Measurements from ENCODE around the gene LMCD1.
A peak's percentile ranks its signal among the peaks of the same experiment; 100 is the strongest.

The LMCD1 gene

DNA sequence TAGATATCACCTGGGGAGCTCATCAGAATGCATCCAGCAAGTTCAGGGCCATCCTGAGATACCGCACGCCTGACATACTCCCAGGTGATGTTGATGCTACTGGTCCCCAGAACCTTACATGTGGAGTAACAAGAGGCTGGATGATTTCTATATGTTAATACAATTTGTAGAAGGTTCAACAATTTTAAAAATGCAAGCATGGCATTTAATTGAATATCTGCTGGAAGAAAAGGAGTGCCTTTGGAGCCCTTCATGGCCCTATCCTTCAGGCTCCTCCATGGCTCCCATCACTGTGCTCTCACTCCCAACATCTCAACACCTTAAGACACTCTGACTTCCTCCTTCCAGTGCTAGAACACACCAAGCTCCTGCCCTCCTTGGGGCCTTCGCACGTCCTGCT, 36.6 kb downstream of the LMCD1 start:
- DNase-seq, result no peak

DNA sequence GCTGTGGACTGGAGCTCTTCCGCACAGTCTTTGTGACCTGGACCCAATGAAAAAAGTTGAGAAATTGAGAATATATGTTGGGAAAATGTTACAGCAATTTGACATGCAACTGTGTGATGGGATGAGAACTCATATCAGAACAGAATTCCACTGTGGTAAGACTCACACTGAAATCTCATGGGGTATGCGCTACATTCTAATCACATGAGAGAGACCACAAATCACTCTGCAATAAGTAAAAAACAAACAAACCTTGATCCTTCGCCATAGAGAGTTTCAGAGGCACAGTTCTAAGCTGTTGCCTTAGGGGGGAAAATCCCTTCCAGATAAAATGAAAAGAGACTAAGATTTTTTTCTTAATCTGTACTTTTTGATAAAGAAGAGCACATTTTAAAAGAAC, 37.3 kb downstream of the LMCD1 start:
- no peak for DNase-seq

DNA sequence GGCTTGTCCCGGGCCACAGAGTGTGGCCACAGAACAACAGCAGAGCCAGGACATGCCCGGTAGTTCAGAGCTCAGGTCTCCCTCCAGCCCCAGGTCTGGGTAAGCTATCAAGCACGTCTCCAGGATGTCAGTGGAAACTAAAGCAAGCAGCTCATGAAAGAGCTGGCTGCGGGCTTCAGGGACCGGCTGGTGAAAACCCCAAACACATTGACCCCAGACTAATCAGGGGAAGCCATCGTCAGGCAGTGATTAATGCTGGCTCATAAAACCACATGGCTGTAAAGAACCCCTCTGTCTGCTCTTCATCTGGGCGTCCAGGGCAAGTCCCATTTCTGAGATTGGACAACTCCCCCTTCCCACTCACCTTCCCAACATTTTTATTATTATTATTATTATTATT, 37.8 kb downstream of the LMCD1 start:
- DNase-seq, result no peak

DNA sequence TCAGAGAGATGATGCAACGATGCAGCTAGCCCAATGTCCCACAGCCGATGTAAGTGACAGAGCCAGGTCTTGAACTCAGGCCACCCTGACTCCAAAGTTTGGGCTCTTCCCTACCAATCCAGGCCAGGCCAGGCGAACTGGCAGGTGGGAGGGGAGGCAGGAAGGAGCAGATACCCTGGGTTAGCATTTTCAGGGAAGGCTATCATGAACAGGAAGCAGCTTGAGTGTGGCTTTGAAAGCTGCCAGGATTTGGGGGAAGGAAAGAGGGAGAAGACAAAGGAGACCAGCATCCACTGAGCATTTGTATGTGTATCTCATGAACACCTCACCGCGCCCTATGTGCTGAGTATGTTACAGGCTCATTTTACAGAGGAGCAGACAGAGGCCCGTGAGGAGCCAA, 38.8 kb downstream of the LMCD1 start:
- no peak for DNase-seq

DNA sequence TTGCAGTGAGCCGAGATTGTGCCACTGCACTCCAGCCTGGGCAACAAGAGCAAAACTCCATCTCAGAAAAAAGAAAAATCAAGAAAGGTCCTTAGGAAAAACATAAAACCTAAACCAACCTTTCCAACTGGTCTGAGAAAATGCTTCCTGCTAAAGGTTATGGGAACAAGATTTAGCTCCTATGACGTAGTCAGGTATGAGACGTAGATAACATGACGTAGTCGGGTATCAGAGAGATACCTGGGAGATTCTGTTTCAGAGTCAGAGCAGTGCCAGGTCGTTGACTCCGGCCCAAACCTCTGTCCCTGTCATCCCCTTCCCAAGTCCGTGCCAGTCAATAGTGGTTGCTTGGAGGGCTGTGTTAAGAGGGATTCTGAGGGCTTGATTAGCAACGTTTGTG, 39.9 kb downstream of the LMCD1 start:
- DNase-seq, result no peak

DNA sequence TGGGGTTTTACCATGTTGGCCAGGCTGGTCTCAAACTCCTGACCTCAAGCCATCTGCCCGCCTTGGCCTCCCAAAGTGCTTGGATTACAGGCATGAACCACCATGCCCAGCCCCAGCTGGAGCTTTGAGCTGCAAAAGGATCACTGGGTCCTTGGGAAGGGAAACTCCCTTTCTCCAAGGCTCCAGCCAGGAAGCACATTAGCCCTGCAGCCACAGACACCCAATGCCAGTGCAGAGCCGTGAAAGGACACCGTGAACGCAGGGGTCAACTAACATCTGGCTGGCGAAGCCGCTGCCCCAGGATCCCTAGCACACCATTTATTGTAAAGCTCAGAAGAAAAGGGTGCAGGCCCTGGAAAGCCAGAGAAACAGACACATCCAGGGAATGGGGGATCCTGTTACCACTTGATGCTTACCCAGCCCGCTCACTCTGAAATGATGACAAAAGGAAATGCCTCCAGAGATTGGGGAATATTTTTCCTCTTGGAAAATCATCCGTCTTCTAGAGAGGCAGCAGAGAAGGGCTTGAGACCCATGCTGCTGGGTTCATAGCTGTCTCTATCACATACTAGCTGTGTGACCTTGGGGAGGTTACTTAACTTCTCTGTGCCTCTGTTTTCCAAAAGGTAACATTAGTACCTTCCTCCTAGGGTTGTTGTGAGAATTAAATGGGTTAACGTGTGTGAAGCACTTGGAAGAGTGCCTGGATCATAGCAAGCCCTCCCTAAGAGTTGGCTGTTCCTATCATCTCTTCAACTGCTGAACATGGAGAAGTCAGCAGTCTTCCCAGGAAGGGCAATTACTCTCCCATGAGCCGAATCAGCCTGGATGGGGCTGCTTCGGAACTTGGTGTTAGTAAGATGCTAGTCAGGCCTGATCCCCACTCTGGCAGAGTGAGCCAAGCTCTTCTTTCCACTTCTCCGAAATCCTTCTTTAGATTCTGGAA, 40.8 kb downstream of the LMCD1 start:
- no peak for DNase-seq

DNA sequence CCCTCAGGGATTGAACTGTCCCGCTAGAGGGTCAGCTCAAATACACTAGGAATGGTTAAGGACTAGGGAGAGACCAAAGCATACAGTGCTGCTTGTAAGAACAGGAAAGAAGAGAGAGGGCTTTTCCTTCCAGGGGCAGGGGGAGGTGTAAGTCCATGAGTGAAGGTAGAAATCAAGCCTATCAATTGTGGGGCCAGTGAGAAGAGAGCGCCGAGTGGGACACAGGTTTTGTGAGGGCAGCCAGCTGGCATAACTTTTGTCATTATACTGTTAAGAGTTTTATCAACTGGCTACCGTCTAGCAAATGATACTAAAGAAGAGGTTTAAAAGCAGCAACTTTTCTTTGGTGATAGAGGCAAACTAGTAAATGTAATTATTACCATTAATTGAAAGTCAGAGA, 45.0 kb downstream of the LMCD1 start:
- DNase-seq, result no peak

DNA sequence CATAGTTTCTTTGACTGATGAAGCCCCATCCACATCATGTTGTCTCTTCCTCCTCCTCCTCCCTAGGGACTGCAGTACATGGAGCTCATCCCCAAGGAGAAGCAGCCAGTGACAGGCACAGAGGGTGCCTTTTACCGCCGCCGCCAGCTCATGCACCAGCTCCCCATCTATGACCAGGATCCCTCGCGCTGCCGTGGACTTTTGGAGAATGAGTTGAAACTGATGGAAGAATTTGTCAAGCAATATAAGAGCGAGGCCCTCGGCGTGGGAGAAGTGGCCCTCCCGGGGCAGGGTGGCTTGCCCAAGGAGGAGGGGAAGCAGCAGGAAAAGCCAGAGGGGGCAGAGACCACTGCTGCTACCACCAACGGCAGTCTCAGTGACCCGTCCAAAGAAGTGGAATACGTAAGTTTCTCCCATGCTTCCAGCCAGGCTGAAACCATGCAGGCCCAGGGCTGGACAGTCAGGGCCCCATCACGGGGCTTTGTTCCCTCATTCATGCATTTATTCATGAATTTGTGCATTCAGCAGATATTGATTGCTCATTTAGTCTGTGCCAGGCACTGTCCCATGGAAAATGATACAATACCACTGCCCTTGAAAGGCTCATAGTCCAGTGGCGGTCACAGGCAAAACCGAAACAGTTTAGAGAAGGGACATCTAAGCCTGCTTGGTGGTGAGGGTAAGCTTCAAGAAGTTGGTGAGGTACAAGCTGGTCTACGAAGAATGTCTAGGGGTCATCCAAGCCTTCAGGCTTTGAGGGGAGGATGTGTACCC, 47.1 kb downstream of the LMCD1 start:
- no peak for DNase-seq

DNA sequence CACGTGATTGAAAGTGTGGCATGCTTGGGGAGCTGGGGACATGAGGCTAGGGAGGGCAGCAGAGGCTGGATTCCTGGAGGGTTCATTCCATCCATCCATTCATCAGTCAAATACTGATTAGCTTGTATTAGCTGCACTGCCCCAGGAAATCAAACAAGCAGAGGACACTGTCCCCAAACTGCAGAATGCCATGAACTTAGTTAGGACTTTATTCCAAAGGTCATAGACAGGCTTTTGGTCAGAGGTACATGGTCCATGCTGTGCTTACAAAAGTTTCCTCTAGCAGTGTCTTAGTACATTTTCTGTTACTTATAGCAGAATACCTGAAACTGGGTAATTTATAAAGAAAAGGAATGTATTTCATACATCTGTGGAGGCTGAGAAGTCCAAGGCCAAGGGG, 47.7 kb downstream of the LMCD1 start:
- DNase-seq, result no peak

DNA sequence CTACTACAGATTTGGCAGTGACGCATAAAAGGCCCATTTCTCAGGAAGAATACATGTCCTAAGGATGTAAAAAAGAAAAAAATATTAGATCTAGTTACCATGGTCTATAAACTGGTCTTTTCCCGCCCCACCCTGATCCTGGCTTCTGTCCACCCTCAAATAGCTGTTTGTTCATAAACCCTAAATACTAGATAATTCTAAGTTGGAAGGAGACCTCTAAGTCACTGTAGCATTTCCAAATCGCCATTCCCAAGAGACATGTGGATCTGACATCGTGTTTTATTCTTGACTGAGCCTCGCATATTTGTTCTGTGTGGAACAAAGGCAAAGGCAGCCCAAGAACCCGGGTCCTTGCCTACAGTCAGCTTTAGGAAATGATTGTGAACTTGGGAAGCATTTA, 49.0 kb downstream of the LMCD1 start:
- DNase-seq, result no peak

DNA sequence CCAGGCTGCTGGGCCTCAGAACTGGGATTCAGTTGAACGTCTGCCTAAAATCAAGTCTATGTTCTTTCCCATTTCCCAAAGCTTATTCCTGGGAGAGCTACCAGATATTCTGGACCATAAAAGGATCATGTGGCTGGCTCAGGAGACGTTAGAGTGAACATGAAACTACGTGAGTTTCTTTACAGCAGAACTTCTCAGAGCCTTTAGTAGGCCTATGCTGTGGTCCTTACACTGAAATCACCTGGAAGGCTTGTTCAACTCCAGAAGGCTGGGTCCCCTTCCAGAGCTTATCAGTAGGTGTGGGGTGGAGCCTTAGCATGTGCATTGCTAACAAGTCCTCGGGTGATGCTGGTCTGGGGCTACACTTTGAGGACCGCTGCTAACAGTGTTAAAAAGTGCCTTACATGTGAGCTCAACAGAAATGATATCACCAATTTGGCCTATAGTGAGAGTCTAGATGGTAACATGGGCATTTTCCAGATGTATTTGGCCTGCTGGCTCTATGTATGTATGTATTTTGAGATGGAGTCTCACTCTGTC, 50.7 kb downstream of the LMCD1 start:
- DNase-seq, result no peak

DNA sequence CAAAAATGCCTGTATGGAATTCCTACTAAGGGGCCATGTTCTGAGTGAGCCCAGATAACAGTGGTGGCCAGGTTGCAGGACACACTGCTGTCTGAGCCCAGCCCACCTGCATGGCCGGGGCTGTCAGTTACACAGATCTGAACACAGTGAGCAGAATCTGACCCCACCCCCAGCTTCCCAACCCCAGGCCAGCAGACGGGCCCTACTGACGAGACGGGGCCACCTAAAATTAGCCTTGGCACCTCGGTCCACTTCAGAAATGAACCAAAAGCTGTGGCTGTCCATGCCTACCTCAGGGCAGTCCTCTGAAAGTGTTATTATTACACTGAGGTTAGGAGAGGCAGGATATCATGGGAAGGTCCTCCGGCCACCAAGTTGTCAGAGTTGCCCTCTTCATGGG, 51.8 kb downstream of the LMCD1 start:
- no peak for DNase-seq

DNA sequence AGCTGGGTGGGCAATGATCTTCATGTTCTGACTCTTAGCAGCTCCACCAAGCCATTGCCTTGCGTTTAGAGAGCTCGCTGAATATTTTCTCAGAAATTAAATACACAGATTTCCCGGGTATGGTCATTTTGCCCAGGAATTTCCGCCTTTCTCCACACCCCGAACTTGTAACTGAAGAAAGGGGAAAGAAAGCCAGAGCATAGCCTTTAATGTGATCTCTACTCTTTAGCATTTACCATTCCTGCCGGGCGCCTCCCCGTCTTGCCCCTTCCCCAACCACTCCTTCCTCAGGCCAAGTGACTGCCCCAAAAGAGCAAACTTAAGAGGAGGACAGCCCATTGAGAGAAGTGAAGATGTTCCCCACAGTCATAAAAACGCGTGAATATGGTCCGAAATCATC, 53.1 kb downstream of the LMCD1 start:
- no peak for DNase-seq

DNA sequence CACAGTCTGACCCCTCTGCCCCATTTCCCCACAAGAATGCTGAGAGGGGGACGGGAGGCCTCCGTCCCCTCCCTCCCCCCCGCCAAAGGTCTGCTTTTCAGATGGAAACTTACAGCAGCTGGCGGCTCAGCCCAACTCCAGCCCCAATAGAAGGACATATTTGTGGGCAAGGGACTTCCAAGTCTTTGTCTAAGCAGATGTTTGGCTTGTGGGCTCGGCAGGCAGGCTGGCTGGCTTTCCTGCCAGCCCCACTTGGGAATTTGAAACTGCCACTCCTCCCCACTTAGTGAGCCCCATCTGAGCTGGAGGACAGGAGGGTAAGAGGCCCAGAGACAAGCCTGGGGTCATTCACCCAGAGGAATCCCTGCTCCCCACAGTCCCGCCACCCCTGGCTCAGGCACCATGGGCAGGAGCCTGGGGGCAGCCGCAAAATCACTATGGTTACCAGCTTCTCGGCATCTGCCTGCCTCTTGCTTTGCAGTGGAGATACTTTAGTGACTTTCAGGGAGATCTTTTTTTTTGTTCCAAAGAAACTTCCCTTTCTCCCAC, 53.6 kb downstream of the LMCD1 start:
- DNase-seq, result peak; percentile 3

DNA sequence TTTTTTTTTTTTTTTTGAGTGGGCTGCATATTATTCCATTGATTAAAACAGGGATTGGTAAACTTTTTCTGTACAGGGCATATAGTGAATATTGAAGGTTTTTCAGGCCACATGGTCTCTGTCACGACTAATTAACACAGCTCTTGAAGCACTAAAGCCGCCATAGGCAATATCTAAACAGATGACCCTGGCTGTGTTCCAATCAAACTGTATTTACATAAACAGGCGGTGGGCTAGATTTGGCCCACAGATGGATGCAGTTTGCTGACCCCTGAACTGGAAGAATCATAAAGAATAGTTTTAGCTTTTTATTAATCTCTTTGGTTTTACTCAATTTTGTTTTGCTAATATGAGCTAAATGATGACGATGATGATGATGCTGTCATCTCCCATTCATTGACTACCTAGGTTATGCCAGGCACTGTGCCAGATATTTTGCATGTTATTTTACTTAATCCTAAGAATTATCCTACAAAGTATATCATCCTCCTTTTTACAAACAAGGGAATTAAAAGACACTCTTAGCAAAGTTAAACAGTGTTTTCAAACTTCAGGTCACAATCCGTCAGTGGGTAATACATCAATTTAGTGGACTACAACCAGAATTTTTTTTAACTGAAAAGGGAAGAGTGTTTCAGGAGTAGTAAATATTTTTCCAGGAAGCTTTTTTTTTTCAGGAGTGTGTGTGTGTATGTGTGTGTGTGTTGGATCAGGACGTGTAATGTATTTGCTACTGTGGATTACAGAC, 54.3 kb downstream of the LMCD1 start:
- no peak for DNase-seq

DNA sequence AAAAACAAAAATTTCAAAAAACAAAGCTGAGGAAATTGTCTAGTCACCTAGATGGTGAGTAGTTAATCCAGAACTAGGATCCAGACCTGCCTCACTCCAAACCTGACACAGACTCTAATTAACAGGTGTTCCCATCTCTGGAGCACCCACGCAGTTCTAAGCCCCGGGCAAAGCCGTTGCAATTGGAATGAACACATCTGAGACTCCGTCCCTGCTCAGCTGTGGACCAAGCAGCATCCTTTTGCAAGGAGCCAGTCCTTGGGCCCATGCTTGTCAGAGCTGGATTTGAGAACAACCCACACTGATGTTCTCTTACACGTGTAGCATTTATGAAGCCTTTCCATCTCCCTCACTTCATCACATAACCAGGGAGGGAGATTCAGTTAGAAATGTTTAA, 54.8 kb downstream of the LMCD1 start:
- DNase-seq, result no peak

DNA sequence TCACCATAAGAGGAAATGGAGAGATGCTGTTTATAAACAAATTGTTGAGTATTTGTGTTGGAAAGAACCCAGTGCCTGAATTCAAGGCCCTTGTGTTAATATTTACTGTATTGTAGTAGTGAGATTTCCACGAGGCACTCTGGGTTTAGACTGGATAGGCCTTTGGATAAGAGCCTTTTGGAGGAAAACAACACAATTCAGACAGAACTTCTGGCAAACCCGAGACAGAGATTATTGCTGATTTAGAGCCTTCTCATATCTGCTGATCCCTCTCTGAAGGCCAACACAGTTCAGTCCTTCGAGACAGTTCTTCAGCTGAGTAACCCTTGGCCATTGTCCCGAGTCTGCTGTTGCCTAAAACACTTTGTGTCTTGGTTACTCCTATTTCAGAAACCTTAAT, 55.7 kb downstream of the LMCD1 start:
- DNase-seq, result no peak

DNA sequence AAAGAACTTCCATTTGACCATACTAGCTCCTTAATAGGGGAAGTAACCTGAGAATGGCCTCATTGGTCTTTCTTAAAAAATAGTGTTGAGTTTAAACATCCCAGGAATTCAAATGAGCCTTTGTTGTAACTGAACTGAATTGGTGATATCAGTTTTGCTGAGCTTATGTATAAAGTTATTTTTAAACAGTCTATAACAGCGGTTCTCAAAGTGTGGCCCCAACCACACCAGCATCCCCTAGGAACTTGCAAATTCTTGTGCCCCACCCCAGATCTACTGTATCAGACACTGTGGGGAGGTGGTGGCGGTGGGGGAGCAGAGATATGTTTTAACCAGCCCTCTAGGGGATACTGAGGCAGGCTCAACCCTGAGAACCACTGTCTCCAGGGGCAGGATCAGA, 57.0 kb downstream of the LMCD1 start:
- DNase-seq, result no peak

DNA sequence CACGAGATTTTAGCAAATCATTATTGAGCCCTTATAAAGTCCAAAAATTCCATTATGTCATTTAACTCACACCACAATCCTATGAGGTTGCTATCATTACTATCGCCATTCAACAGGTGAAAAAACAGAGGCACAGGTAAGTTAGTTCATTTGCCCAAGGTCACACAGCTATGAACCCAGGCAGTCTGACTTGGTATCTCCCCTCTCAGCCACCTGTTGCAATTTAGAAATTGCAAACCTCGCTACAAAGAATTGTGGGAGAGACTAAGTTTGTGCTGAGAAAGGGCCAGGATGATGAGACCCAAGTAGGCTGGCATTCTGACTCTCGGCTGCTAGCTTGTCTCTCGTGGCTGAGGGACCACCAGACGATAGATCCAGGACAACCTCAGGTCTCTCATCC, 57.7 kb downstream of the LMCD1 start:
- no peak for DNase-seq

DNA sequence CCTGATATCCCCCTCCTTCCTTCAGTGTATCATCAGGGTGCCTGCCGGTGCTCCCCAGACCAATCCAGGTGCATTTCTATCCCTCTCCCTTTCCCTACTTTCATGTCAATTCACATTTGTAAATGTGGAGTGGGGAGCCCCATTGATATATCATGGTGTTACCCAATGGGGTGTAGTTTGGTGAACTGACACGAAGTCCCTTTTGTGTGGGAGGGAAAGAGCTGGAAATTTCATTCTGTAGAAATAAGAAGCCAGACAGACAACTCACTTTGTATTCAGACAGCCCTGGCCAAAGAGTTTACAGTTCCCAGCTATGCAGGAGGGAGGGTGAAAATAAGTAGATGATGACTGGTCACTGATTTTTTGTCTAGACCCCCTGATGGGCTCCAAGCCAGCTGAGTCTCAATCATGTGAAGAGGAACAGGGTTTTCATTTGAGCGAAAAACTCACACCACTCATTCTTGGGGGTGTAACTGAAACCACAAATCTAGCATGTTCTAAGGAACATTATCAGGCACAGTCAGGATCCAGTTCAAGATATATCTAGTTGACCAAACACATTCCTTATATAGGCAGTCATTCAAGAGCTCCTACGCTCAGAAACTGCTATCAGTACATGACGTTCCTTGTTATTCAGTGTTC, 58.9 kb downstream of the LMCD1 start:
- DNase-seq, result no peak

DNA sequence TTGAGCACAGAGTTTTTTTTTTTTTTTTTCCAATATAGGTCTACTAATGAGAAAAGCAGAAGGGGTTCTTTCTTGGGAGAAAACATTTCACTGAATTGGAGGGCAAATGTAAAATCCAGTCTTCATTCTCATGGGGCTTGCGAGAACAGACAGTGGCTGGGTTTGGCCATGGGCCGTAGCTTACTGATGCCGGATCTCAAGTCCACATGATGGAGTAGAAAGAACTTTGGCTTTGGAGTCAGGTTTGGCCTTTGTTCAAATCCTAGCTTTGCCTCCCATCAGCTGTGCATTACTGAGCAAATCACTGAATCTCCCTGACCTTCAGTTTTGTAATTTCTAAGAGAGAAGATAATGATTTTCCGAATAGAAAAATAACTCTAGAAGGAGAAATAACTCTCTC, 59.7 kb downstream of the LMCD1 start:
- no peak for DNase-seq

DNA sequence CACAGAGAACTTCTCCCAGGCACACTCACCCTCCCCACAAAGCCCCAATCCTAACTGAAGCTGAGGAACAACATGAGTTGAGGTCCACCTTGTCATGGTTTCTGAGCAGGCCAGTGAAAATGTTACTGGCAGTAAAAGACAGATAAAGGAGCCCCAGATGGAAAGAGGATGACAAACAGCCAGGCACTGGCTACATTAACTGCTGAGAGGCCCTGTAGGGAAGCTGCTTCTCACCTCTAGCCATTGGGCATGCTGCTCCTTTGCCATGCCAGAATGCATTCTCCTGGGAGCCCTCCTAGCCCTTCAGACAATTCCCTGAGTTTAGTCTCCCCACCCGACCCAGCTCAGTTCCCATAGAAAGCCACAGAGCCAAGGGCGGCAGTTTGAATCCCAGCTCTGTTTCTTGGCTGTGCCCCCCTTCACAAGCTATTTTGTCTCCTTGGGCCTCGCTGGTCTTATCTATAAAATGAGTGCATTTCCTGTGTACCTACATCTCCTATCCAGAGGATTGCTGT, 60.5 kb downstream of the LMCD1 start:
- DNase-seq, result no peak

Measured in NCI-H510A treated with DMSO at 0.1 percent for 48 hours (cell line).